Sigmoid colon (tissue), 7 donors: ENCODE measurements around the gene LACTBL1. TPM values are rescaled to one million over a fixed set of nuclear protein-coding genes. Genes with fewer than 3 reads are reported as not detected.

Experiments
- DNase-seq: peaks from one replicate; pipeline ENCODE4 v3.0.0-alpha.2; 2019
- H3K27ac ChIP-seq, 4 donors: fragments of 200-600 bp; sonication (generic); one replicate each; pipeline ENCODE4 v1.5.1; 2016 to 2019; ENCODE audit warnings: mild to moderate bottlenecking in 1 of 4
- H3K27me3 ChIP-seq, 3 donors: fragments of 200-600 bp; sonication (generic); one replicate each; pipeline ENCODE4 v1.5.1; 2019; ENCODE audit warnings: mild to moderate bottlenecking in 1 of 3
- H3K36me3 ChIP-seq, 4 donors: fragments of 200-600 bp; sonication (generic); one replicate each; pipeline ENCODE4 v1.5.1; 2016 to 2019
- H3K4me1 ChIP-seq, 4 donors: fragments of 200-600 bp; sonication (generic); one replicate each; pipeline ENCODE4 v1.5.1; 2017 to 2019
- H3K4me3 ChIP-seq, 4 donors: fragments of 200-600 bp; sonication (generic); one replicate each; pipeline ENCODE4 v1.5.1; 2017 to 2019; ENCODE audit warnings: mild to moderate bottlenecking in 2 of 4, moderate library complexity in 1 of 4
- H3K9me3 ChIP-seq, 4 donors: fragments of 200-600 bp in 3 of 4; sonication (generic) in 3 of 4; one replicate each; pipeline versions ENCODE4 v1.5.1 to v1.6.1; 2013 to 2019
- EP300 ChIP-seq, 4 donors: sonication (generic); formaldehyde crosslinking; IDR thresholded peaks; one replicate each; pipeline ENCODE4 v1.6.1; 2017; ENCODE audit warnings: antibody characterized with exemption in 4 of 4
- POLR2A ChIP-seq, 2 donors: fragments of 450-650 bp; IDR thresholded peaks; one replicate each; pipeline ENCODE4 v1.6.1; 2016; ENCODE audit warnings: antibody characterized with exemption in 2 of 2, mild to moderate bottlenecking in 2 of 2, moderate library complexity in 2 of 2
- POLR2AphosphoS5 ChIP-seq, 4 donors: sonication (generic); formaldehyde crosslinking; IDR thresholded peaks; one replicate each; pipeline ENCODE4 v1.6.1; 2017; ENCODE audit warnings: antibody characterized with exemption in 4 of 4
- WGBS, 2 donors: extraction: QIAGEN DNeasy Blood & Tissue Kit; methylation state at CpG; one replicate each; pipeline ENCODE4 v1.1.7; 2013; 5-methylcytosine and 5-hydroxymethylcytosine counted together
- intact Hi-C: fragments of 100-400 bp; cut with DNase I; formaldehyde crosslinking; loops from one replicate; pipeline ENCODE4 v1.15.1; 2023
- polyA plus RNA-seq, 3 donors: library from polyadenylated mRNA; stranded (reverse); fragments of 200-250 nt; gene quantifications; one replicate each; pipeline ENCODE4 v1.2.3, GENCODE V29; 2013
- total RNA-seq, 4 donors: library from RNA; depleted of rRNA; stranded (reverse); fragments of >200 nt; gene quantifications; one replicate each; pipeline ENCODE4 v1.1.0, GENCODE V29; 2016
- TF ChIP-seq, protein P1 (sequence below), 4 experiments: fragments of 450-650 bp in 3 of 4; fragments of 200-600 bp in 1 of 4; IDR thresholded peaks; one replicate each; pipeline ENCODE4 v1.5.1; 2016 to 2019; ENCODE audit warnings: antibody characterized with exemption in 4 of 4, mild to moderate bottlenecking in 3 of 4, moderate library complexity in 2 of 4
- donor health status: healthy with polysubstance abuse.
- donor health status: Bipolar disorder and iron deficiency.
- donor health status: healthy.

LACTBL1 gene
- total and polyA plus RNA-seq, 7 donors, result not detected

DNA sequence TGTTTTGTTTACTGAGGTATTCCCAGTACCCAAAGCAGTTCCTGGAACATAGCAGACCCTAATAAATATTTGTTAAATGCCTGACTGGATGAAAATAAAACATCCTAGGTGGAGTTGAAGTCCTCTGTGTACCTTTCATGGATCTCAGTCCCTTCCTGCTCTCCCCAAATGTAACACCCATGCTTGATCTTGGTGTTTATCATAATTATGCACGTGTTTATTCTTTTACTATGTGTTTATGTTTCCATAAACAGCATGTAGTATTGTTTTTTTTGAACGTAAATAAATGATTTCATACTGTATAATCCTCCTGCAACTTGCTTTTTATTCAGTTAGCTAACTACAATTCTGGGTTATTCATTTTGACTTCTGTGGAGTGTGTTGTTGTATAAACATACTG, 4.8 kb downstream of the LACTBL1 start:
- Histone ChIP-seq H3K4me3 (no peak overlapping the region), H3K27me3 (no peaks in the 10 kb centered on the region), H3K9me3 (peaks cover 0 to 4% (median 0%) of the 10 kb centered on the region in 4 donors), H3K27ac (no peak overlapping the region), H3K4me1 (peaks cover 0 to 21% (median 10%) of the 10 kb centered on the region in 4 donors), H3K36me3 (no peaks in the 10 kb centered on the region)
- TF ChIP-seq, protein P1, sequence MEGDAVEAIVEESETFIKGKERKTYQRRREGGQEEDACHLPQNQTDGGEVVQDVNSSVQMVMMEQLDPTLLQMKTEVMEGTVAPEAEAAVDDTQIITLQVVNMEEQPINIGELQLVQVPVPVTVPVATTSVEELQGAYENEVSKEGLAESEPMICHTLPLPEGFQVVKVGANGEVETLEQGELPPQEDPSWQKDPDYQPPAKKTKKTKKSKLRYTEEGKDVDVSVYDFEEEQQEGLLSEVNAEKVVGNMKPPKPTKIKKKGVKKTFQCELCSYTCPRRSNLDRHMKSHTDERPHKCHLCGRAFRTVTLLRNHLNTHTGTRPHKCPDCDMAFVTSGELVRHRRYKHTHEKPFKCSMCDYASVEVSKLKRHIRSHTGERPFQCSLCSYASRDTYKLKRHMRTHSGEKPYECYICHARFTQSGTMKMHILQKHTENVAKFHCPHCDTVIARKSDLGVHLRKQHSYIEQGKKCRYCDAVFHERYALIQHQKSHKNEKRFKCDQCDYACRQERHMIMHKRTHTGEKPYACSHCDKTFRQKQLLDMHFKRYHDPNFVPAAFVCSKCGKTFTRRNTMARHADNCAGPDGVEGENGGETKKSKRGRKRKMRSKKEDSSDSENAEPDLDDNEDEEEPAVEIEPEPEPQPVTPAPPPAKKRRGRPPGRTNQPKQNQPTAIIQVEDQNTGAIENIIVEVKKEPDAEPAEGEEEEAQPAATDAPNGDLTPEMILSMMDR (IDR thresholded peaks at IDR 0.05), result no peak
- TF ChIP-seq EP300 (IDR thresholded peaks at IDR 0.05), result no peak
- 52 to 63% methylated on average over 2 of the region's 2 CpGs for whole genome bisulfite sequencing, 2 donors
- intact Hi-C loops, result loop anchor here (5.0 to 10.0 kb wide), 2 partner anchors 49 to 263 kb away; partner anchors contain the start of genes KDM1A and TEX46
- DNase-seq, result no peak

DNA sequence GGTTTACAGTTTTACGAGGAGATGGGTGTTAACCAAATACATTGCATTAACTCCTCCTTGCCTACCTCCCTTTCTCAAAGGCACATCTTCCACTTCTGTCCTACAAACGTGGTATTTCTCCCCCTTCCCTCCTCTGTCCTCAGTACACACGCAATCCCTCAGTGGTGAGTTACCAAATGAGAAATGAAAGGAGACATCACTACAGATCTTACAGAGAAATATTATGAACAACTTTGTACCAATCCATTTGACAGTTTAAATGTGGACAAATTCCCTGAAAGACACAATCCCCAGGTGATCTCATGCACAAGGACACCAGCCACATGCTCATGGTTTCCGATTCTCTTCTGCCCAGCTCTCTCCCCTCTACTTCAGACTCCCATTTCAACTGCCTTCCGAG, 6.4 kb downstream of the LACTBL1 start:
- H3K27ac ChIP-seq, result no peak overlapping the region
- H3K9me3 ChIP-seq, result peaks cover 0 to 4% (median 0%) of the 10 kb centered on the region in 4 donors
- no peaks in the 10 kb centered on the region for H3K27me3 ChIP-seq
- TF ChIP-seq, protein P1 (IDR thresholded peaks at IDR 0.05), result no peak
- no peak for TF ChIP-seq EP300 (IDR thresholded peaks at IDR 0.05)
- TF ChIP-seq POLR2AphosphoS5 (IDR thresholded peaks at IDR 0.05), result no peak
- TF ChIP-seq POLR2A (IDR thresholded peaks at IDR 0.05), result no peak
- WGBS, 2 donors, result 72 to 79% methylated on average over 5 of the region's 5 CpGs
- no peak overlapping the region for H3K4me3 ChIP-seq
- peaks cover 0 to 21% (median 10%) of the 10 kb centered on the region in 4 donors for H3K4me1 ChIP-seq
- no peaks in the 10 kb centered on the region for H3K36me3 ChIP-seq
- DNase-seq, result no peak
- intact Hi-C loops, result loop anchor here (5.0 to 10.0 kb wide), 2 partner anchors 51 to 262 kb away; partner anchors contain the start of genes KDM1A and TEX46

DNA sequence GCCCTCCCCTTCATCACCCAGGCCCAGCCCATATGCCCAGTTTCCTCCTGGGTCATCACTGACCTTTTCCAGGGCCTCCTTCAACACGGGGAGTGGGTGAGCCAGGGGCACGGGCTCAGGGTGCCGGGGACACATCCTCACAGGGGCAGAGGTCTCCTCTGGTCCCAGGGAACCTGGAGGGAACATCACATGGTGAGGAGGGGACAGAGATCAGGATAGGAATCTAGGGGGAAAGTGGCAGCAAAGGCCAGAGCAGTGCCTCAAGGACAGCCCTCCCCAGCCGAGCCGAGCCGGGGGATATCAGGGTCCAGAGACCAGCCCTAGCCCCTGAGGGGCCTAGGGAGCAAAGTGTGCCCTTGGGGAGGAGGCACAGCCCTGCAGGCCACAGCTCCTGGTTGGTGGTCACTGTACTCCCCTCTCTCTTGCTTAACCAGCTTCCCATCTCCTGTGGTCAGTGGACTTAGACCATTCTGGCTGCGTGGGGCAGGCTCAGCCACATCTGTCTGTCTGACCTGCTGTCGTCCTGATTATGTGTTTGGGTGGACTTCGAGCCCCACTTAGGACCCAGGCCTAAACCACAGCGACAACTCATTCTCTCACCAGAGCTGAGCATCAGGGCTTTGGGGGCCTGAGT, 9.5 kb downstream of the LACTBL1 start:
- intact Hi-C loops, result loop anchor here (10.0 kb wide), 1 partner anchor 258 kb away; no protein-coding TSS in a partner anchor
- Histone ChIP-seq H3K4me3 (no peak overlapping the region), H3K36me3 (no peaks in the 10 kb centered on the region), H3K27ac (no peak overlapping the region), H3K9me3 (peaks cover 0 to 4% (median 0%) of the 10 kb centered on the region in 4 donors), H3K4me1 (peaks cover 0 to 1% (median 0%) of the 10 kb centered on the region in 4 donors), H3K27me3 (no peaks in the 10 kb centered on the region)
- DNase-seq, result no peak
- TF ChIP-seq POLR2A (IDR thresholded peaks at IDR 0.05), result no peak
- TF ChIP-seq POLR2AphosphoS5 (IDR thresholded peaks at IDR 0.05), result no peak
- no peak for TF ChIP-seq EP300 (IDR thresholded peaks at IDR 0.05)
- TF ChIP-seq, protein P1 (IDR thresholded peaks at IDR 0.05), result no peak
- 90 to 91% methylated on average over 10 of the region's 10 CpGs for WGBS, 2 donors

DNA sequence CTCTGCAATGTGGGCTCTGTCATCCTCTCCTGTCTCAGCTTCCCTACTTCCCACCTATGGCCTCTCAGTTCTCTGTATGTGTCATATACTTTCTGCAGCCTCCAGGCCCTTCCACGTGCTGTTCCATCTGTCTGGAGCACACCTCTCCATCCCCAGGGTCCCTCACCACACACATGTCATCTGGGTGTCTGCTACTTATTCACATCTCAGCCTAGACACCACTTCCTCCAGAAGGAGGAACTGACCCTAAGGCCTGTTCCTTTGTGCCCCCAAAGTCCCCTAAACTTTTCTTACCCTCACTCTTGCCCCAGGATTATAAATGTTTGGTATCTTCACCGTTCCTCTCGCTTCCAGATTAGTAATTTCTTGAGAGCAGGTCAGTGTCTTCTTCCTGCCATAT, 10.1 kb downstream of the LACTBL1 start:
- intact Hi-C loops, result loop anchor here (10.0 kb wide), 1 partner anchor 258 kb away; no protein-coding TSS in a partner anchor
- TF ChIP-seq POLR2A (IDR thresholded peaks at IDR 0.05), result no peak
- TF ChIP-seq EP300 (IDR thresholded peaks at IDR 0.05), result no peak
- TF ChIP-seq, protein P1 (IDR thresholded peaks at IDR 0.05), result no peak
- no peak for TF ChIP-seq POLR2AphosphoS5 (IDR thresholded peaks at IDR 0.05)

More for the DNA sequence above, 10.1 kb downstream of the LACTBL1 start:
- no peaks in the 10 kb centered on the region for H3K27me3 ChIP-seq
- no peak for DNase-seq
- no peak overlapping the region for H3K27ac ChIP-seq
- H3K36me3 ChIP-seq, result no peaks in the 10 kb centered on the region
- H3K9me3 ChIP-seq, result peaks cover 0 to 4% (median 0%) of the 10 kb centered on the region in 4 donors
- WGBS, 2 donors, result 63 to 71% methylated on average over 3 of the region's 3 CpGs
- no peak overlapping the region for H3K4me3 ChIP-seq
- H3K4me1 ChIP-seq, result no peaks in the 10 kb centered on the region
